RPMI7951 (cell line): Measurements from ENCODE around the gene RNF123. TPM values are rescaled to one million over a fixed set of nuclear protein-coding genes. Genes with fewer than 3 reads are reported as not detected.
"Not testable (repeated sequence)": the region's sequence is repeated elsewhere in the genome, so short reads cannot be mapped to it uniquely, and the experiment has no call there.

Source experiments
- DNase-seq: peaks from one replicate; pipeline ENCODE4 v3.0.0-alpha.2; 2012; ENCODE audit warnings: low read depth
- total RNA-seq: library from RNA; depleted of rRNA; stranded (reverse); fragments of >200 nt; shearing (Covaris generic); gene quantifications from 2 replicates; pipeline ENCODE4 v1.2.3, GENCODE V29; 2014

Gene RNF123
- total RNA-seq, 1 experiment from 2014 or later, result 17.4 TPM

DNA sequence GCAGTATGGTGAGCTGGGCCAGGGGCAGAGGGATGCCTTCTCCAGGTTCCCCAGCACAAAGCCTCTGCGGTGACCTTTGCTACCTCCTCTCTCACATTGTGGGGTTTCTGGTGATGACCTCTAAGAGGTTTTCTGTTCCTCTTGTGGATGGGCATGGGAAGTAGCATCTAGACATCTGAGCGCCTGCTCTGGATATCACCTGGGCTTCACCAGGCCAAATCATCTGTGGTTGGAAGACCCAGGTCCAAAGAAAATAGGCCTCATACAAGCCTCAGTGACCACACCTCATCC, 8.2 kb upstream of the RNF123 start:
- DNase-seq, result no peak

DNA sequence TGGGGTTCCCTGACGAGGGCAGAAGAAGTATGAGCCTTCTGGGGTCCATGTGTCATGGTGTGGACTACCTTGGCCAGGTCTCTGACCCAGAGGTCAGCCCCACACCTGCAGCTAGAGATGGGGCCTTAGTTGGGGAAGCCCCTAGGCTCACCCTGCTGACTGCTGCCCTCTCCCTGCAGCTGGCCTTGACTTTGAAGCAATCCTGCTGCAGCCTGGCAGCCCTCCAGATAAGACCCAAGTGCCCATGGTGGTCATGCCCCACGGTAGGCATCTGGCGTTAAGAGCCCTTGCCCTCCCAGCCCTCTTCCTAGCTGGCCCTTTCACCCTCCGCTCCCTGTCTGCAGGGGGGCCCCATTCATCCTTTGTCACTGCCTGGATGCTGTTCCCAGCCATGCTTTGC, 7.8 kb upstream of the RNF123 start:
- DNase-seq, result no peak

DNA sequence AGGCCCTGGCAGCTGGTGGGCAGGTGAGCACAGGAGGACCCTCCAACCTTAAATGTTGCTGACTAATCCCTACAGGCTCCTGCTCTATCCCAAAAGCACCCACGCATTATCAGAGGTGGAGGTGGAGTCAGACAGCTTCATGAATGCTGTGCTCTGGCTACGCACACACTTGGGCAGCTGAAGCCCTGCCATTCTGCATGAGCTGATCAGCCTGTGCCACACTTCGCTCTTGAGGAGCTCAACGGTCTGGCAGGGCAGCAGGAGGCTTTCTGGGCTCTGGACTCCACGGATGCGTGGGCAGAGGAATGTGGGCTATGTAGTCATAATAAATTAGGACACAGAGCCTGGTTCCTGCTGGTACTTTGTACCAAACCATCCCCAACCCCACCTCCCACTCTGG, 6.2 kb upstream of the RNF123 start:
- no peak for DNase-seq

DNA sequence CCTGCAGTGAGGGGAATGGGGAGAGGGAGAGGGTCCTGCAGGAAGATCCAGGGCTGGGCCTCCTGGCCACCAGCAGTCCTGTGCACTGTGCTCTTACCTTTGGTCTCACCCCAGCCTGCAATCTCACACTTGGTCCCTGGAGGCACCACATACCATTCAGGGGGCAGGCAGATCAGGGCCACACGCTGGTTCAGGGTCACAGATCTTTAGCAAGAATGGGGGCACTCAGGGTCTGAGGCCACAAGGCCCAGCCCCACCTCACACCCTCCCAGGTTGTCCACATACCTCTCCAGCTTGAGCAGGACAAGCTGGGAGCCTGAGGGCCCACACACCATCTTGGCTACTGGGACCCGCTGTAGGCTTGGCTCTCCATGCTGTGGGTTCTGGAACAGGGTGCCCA, 4.9 kb upstream of the RNF123 start:
- DNase-seq, result not testable (repeated sequence)

DNA sequence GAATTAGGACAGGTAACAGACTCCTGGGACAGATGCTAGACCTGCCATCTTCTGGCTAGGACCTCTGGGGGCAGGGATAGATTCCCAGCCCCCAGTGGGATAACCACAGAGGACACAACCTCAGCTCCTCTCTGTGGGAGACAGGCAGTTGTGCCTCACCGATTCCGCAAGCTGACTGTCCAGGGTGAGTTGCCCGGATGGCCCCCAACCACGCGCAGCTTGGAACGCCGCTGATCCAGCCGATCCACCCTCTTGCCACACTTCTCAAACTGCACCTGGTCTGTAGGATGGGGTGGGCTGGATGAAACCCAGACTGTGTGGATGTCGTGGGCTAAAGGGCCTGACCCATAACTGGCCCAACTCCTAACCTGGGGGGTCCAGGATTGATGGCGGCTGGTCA, 4.3 kb upstream of the RNF123 start:
- not testable (repeated sequence) for DNase-seq

DNA sequence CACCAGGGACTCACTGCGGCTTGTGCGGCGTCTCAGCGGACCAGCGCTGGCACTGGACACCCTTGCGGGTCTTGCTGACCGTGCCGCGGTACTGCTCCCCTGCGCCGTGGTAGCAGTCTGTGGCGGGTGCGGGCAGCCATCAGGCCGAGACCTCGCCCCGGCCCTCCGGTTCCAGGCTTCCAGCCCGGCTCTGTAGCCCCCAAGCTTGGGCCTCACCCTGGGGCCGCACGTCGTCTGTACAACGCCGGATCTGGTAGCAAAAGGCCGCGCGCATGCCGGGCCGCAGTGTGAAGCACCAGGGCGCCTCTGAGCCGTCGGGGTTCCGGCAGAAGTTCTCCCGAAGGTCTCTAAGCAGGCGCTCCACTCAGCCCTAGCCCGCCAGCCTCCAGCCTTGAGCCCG, 3.5 kb upstream of the RNF123 start:
- DNase-seq, result not testable (repeated sequence)

DNA sequence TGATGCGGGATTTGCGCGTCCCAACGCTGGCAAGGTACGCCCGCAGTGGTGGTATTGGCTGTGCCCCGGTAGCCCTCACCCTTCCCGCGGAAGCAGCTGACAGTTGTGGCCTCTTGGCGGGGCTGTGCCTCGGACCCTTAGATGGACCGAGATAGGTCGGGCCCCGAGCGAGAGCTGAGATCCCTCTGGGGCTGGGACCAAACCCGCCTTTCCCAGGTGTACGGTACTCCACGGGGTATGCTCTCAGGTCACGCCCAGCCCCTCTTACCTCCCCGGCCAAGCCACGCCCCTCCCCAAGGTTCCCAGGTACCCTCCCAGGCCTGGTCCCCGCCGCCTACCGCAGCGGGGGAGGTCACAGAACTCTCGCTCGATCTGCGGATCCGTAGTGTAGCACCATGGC, 3.0 kb upstream of the RNF123 start:
- not testable (repeated sequence) for DNase-seq

DNA sequence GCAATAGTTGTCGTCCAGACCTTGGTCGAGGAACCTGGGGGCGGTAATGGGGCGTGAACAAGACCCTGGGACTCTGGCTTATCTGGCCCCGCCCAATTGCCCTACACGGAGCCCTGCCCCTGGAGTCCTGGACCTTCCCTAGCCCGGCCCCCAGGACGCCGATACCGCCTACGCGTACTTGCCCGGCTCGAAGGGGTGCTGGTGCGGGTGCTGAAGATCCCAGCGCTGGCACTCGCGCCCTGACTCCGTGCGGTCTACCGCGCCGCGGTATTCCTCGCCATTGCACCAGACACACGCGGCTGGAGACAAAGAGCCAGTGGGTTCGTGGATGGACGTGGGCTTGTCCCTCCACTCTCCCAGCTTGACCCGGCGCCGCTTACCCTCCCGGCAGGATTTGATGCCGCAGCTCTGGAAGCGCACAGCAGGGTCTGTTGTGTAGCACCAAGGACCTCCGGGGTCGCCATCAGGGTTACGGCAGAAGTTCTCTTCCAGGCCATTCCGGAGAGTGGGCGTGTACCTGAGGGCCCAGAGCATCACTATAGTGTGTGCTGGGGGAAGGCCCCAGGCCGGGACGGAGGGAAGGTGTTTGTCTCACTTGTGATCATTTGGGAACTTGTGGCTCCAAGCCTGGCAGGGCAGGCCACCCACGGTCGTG, 2.5 kb upstream of the RNF123 start:
- peak; percentile 54 for DNase-seq

DNA sequence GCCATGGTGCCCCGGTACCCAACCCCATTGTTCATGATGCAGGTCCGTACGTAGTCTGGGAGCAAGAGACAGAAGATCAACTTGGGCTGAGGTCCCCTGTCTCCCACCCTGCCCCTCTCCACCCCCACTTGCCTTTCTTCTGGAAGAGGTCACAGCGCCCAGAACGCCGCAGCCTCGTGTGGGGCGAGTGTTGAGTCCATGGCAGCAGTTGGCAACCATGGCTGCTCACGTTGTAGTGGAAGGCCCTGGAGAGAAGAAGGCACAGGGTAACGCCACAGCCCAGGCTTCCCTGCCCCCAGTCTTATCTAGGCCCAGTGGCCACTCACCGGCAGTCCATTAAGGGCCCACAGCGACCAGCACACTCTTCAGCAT, 1.9 kb upstream of the RNF123 start:
- not testable (repeated sequence) for DNase-seq

DNA sequence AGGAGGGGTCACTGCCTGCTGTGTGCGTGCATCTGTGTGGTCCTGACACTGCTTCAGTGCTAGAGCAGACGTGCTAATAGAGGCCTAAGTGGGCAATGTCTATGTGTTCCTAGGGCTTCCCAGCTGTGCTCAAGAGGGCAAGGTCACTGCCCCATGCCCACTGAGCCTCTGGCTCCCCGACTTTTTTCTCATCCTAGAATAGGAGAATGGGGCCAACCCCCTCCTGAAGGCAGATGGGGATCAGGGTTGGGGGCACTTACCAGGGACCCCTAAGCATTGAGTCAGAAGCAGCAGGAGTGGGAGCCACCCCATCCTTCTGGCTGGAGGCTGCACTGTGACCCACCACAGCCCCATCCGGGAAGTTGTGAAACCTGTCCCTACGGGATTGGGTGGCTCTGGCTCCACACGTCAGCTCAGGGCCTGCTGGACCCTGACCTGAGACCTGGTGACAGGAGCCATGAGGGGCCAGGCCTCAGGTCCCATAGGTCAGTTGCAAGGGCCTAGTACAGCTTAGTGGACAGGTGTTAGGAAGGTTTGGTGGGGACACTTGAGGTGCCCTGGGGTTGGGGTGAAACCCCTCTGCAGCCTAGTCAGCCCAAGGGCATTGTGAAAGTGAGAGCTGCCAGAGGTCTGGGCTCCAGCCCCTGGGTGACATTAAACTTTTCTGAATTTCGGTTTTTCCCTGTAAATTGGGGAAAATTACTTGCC, 865 bp upstream of the RNF123 start:
- DNase-seq, result not testable (repeated sequence)

DNA sequence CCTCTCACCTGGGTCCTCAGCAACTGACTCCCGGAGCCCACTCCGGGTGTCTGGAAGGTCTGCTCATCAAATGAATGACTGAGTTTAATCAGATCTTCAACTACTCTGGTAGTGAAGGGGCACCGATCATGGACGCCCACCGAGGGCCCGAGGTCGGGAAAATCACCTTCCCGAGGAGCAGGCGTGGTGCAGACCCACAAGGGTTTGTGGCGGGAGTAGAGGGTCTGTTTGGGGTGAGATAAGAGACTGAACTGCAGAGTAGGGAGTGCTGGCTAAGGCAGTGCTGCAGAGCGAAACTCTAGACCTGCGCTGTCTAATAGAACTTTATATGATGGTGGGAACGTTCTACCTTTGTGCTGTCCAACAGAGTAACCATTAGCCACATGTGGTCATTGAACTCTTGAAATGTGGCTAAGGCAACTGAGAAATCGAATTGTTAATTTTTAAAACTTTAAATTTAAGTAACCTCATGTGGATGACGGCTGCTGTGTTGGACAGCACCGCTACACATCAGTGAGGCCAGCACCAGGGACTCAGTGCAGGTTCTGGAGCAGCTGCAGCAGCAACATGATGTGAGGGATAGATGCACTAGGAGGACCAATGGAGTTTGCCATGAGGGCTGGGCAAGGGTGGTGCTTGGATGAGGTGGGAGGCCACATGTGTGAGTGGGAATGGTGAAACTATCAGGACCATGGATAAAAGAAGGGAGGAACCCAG, 709 bp downstream of the RNF123 start:
- not testable (repeated sequence) for DNase-seq

DNA sequence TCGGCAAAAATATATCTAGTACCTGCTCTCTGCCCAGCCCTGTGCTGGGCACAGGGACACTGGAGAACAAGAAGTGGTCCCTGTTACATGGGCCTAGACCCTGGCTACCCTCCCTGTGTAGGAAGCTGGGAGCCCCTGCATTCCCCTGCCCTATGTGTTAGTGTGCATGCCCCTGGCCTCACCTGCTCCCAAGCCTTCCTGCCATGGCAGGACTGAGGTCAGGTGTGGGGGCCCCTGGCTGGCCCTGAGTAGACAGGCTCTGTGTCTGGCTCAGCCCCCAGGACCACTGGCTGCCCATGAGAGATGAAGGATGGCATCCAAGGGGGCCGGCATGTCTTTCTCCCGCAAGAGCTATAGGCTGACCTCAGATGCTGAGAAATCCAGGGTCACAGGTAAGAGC, 1.5 kb downstream of the RNF123 start:
- not testable (repeated sequence) for DNase-seq

DNA sequence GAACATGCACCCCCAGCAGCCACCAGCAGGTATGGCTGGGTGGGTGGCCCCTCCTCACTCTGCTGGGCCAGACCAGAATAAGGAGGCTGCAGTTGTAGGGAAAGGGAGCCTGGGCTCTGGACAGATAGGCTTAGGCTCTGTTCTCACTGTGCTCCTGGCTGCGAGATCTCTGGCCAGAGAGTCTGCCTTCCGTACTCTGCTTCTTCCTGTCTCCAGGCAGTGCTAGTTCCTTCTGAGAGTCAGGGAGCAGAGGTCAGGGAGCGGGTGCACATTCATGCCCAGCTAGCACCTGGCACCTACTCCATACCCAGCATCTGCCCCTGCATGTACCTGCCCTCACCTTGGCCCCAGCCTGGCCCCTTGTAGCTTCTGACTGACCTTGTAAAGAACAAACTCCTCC, 2.1 kb downstream of the RNF123 start:
- DNase-seq, result not testable (repeated sequence)

DNA sequence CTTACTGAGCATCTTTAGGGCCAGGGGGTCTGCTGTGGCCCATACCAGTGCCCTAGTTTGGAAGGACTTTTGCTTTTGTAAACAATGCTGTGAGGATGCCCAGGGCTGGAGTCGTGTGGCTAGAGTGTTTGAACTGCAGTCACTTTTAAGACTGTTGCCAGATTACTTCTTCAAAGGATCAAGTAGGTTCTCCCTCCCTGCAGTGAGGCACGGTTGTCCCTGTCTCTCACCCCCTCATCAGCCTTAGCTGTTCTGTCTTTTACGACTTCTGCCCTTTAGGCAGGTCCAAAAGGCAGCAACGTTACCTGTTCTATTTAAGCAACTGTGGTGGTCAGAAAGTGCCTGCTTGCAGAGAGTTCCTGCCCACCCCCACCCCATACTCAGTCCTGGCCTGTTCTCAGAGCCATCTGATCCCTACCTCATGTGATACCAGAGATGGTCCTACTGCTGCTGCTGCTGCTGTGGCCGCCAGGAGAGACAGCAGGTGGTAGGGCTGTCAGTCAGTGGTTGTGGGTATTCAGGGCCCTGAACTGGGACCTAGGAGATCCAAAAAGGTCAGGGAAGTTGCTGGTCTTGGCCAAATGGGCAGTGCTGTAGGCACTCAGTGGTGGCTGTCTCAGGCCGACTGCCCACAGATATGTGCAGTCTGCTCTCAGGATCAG, 5.2 kb downstream of the RNF123 start:
- not testable (repeated sequence) for DNase-seq

DNA sequence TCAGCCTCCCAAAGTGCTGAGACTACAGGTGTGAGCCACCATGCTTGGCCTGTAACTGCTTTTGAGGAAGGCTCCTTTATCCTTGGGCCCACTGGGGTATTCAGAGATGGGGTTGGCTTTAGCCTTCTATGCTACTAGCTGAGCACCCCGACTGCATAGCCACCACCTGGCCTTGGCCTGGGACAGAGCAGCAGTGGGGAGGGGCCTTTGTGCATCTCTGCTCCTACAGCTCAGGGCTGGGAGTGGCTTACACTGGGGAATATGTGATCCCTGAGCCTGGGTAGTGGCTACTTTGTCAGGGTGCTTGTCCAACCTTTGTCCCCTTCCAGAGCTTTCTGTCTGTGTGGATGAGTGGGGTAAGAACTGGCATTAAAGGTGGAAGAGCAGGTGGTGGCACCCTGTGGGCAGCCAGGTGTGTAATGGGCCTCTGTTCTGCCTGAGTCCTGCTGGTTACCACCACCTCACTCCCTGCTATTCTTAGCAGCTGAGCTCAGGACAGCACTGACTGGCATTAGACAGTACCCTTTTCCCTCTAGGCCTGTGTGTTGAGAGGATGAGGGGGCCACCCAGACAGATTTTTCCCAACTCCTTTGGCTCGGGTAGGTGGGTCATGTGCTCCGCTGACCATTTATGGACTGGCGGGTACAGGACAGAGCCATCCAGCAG, 6.1 kb downstream of the RNF123 start:
- DNase-seq, result not testable (repeated sequence)

DNA sequence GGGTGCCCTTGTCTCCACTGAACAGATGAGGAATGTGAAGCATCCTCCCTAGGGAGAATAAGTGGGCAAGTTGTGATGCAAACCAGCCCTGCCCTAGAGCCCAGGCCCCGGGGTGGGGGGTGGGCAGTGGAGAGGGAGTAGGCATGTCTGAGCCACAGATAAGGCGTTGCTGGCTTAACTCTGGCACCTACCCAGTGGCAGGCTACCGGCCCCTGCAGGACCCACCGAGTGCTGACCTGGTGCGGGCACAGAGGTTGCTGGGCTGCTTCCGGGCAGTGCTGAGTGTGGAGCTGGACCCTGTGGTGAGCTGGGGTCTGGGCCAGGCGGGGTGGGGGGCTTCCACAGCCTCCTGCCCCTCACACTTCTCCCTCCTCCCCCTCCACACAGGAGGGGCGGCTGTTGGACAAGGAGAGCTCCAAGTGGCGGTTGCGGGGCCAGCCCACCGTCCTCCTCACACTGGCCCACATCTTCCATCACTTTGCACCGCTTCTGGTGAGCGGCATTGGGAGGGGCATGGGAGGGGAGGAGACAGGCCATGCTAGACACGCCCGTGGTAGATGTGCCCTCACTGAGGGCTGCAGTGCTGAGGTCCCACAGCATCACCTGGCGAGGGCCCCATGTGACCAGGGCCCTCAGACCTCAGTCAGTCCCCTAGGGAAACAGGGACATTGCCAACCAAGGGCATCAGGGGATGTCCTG, 10.1 kb downstream of the RNF123 start:
- no peak for DNase-seq

DNA sequence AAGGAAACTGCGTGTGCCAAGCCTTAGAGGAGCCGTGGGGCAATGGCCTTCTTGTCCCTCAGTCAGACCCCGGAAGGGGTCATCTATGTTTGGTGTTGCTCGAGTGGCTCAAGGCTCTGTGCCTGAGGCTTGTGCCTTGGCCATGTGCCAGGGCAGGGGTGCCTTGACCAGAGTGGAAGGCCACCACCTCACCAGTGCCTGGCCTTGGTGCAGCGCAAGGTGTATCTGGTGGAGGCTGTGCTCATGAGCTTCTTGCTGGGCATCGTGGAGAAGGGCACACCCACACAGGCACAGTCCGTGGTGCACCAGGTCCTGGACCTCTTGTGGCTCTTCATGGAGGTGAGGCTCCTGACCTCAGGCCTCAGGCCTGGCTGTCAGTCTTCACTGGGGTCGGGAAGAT, 10.7 kb downstream of the RNF123 start:
- DNase-seq, result no peak

DNA sequence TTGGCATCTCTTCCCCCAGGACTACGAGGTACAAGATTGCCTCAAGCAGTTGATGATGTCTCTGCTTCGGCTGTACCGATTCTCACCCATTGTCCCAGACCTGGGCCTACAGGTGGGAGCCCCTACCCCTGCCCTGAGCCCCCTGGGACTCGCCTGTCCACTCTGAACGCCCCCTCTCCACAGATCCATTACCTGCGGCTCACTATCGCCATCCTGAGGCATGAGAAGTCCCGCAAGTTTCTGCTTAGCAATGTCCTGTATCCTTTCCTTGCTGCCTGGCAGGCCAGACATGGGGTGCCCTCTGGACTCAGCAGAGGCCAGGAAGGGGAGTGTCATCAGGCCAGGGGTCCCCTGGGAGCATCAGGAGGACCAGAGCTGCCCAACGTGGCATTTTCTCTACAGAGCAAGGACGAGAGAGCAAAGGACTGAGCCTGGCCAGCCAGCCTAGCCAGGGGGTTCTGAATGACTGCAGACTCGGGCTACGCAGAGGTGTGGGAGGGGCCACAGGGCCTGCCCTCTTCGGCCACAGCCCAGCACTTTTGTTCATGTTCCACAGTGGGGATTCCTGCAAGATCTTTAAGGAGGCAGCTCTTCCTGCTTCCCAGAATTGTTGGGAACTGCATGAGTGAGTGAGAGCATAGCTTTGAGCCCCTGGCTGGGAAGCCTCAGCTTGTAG, 11.2 kb downstream of the RNF123 start:
- DNase-seq, result no peak

DNA sequence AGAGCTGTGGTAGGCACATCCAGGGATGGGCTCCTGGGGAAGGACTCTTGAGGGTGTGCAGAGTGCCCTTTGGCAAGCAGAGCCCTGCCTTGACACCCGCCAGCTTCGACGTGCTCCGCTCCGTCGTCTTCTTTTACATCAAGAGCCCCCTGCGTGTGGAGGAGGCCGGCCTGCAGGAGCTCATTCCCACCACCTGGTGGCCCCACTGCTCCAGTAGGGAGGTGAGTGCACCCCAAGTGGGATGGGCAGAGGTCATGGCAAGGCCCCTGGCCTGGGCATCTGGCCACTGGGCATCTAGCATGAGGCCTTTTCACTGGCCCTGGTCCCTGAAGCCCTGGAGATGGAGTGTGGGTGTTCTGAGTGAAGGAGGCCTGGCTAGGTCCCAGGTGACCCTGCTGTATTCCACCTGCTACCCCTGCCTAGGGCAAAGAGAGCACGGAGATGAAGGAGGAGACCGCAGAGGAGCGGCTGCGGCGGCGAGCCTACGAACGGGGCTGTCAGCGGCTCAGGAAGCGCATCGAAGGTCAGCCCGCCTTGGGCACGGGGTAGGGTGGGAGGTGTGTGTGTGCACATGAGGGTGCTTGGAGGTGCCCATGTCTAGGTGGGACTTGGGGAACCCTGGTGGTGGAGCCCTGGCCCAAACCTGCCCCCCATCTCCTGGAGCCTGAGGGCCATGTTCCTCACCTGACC, 12.2 kb downstream of the RNF123 start:
- no peak for DNase-seq

DNA sequence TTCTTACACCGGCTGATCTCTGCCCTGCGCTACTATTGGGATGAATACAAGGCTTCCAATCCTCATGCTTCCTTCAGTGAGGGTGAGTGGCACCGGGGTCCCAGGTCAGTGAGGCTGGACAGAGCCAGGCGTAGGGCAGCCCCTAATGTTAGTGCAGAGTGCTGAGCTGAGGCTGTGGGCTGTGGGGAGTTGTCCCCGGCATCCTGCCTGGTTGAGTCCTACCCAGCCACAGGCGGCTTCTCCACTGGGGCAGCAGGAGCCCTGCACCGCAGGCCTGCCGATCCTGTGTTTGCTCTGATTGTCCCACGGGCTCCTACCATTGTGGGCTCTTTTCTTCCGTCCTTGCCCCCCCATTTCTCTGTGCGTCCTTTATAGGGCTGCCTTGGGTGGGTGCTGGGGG, 13.3 kb downstream of the RNF123 start:
- DNase-seq, result no peak
